Measurements from ENCODE around the gene CUX1.
"Not testable (repeated sequence)": the region's sequence is repeated elsewhere in the genome, so short reads cannot be mapped to it uniquely, and the experiment has no call there.

Gene CUX1

GRCh38 chr7:102327183-102327582 is 509.8 kb downstream of the CUX1 start:
- not testable (repeated sequence) for DNase-seq

GRCh38 chr7:102328863-102329262 is 511.4 kb downstream of the CUX1 start:
- DNase-seq, result not testable (repeated sequence)

- DNase-seq, result not testable (repeated sequence)
Observed at GRCh38 chr7:102329366-102329765, 511.9 kb downstream of the CUX1 start.

- DNase-seq, result not testable (repeated sequence)
Observed at GRCh38 chr7:102330666-102331460, 513.4 kb downstream of the CUX1 start.

Data from hematopoietic multipotent progenitor cell treated with erythropoietin and hydrocortisone succinate and interleukin-3 and kit ligand, for 6 days (in vitro differentiated cells).